GM19238 (cell line): ENCODE results near the gene CDH20.
"Not testable (repeated sequence)": the region's sequence is repeated elsewhere in the genome, so short reads cannot be mapped to it uniquely, and the experiment has no call there.

ENCODE experiments used
- DNase-seq: peaks from one replicate; pipeline ENCODE4 v3.0.0; 2011; ENCODE audit warnings: low spot score; ENCODE audit not compliant: insufficient read length

Gene CDH20

GRCh38 chr18:61340148-61340547 is 6.9 kb downstream of the CDH20 start:
- no peak for DNase-seq

GRCh38 chr18:61348230-61348629 is 15.0 kb downstream of the CDH20 start:
- DNase-seq, result no peak

- no peak for DNase-seq
Measured at GRCh38 chr18:61350578-61350977, 17.3 kb downstream of the CDH20 start.

GRCh38 chr18:61352059-61352458 is 18.8 kb downstream of the CDH20 start:
- no peak for DNase-seq

- DNase-seq, result no peak
Measured at GRCh38 chr18:61352611-61353010, 19.4 kb downstream of the CDH20 start.

- DNase-seq, result no peak
Measured at GRCh38 chr18:61360404-61361383, 27.5 kb downstream of the CDH20 start.

GRCh38 chr18:61362511-61362910 is 29.3 kb downstream of the CDH20 start:
- DNase-seq, result no peak

- no peak for DNase-seq
Measured at GRCh38 chr18:61364953-61365352, 31.7 kb downstream of the CDH20 start.

GRCh38 chr18:61368001-61368400 is 34.8 kb downstream of the CDH20 start:
- no peak for DNase-seq

- not testable (repeated sequence) for DNase-seq
Measured at GRCh38 chr18:61369671-61370070, 36.4 kb downstream of the CDH20 start.

- DNase-seq, result no peak
Measured at GRCh38 chr18:61371111-61371510, 37.9 kb downstream of the CDH20 start.

- DNase-seq, result no peak
Measured at GRCh38 chr18:61379827-61380226, 46.6 kb downstream of the CDH20 start.

GRCh38 chr18:61388010-61388409 is 54.8 kb downstream of the CDH20 start:
- no peak for DNase-seq

GRCh38 chr18:61394983-61395382 is 61.8 kb downstream of the CDH20 start:
- DNase-seq, result no peak

GRCh38 chr18:61397222-61397621 is 64.0 kb downstream of the CDH20 start:
- DNase-seq, result no peak

GRCh38 chr18:61398961-61399705 is 65.9 kb downstream of the CDH20 start:
- DNase-seq, result no peak

GRCh38 chr18:61400016-61400635 is 66.9 kb downstream of the CDH20 start:
- DNase-seq, result no peak

- no peak for DNase-seq
Measured at GRCh38 chr18:61400716-61401115, 67.5 kb downstream of the CDH20 start.

- DNase-seq, result no peak
Measured at GRCh38 chr18:61402726-61403125, 69.5 kb downstream of the CDH20 start.

- DNase-seq, result no peak
Measured at GRCh38 chr18:61413396-61413795, 80.2 kb downstream of the CDH20 start.

GRCh38 chr18:61414086-61414485 is 80.9 kb downstream of the CDH20 start:
- no peak for DNase-seq

- DNase-seq, result no peak
Measured at GRCh38 chr18:61419763-61420162, 86.5 kb downstream of the CDH20 start.
